H1 (cell line): Measurements from ENCODE around the gene GNA12. TPM values are rescaled to one million over a fixed set of nuclear protein-coding genes. Genes with fewer than 3 reads are reported as not detected.

ENCODE experiments used
- CTCF ChIA-PET: fragments of 300-600 bp; sonication (Branson Sonifier 250); formaldehyde crosslinking; loops from one replicate; lab custom pipeline; 2021; ENCODE audit not compliant: partially characterized antibody; lab: Charles Lee
- POLR2A ChIA-PET: fragments of 300-600 bp; sonication (Branson Sonifier 250); formaldehyde crosslinking; loops from one replicate; lab custom pipeline; 2021; ENCODE audit warnings: inconsistent platforms; ENCODE audit not compliant: partially characterized antibody; lab: Charles Lee
- DNase-seq, 2 experiments: peaks; one replicate each; pipeline versions ENCODE4 v3.0.0 to v3.0.0-alpha.2; 2010 to 2022; ENCODE audit warnings: low spot score in 2 of 2, low read depth in 1 of 2, mixed read lengths in 1 of 2
- FAIRE-seq: peaks from 2 replicates; lab custom pipeline; 2011; peaks lifted over from hg19 to GRCh38; lab: Jason Lieb, UNC
- H2AFZ ChIP-seq: 2 replicates; pipeline ENCODE4 v1.8.1; 2012; ENCODE audit warnings: low read length, inconsistent platforms
- H2AK5ac ChIP-seq: 2 replicates; pipeline ENCODE4 v1.6.1; 2013; ENCODE audit warnings: low read depth, low read length
- H2BK120ac ChIP-seq: replicated peaks from 2 replicates; pipeline ENCODE3; 2013; ENCODE audit warnings: low read depth, low read length, inconsistent platforms
- H2BK12ac ChIP-seq: 2 replicates; pipeline ENCODE4 v1.6.1; 2013; ENCODE audit warnings: low read depth, low read length
- H2BK15ac ChIP-seq: 2 replicates; pipeline ENCODE4 v1.6.1; 2013; ENCODE audit warnings: low read length
- H2BK20ac ChIP-seq: 2 replicates; pipeline ENCODE4 v1.6.1; 2013; ENCODE audit warnings: low read length
- H2BK5ac ChIP-seq: 2 replicates; pipeline ENCODE4 v1.6.1; 2013; ENCODE audit warnings: low read depth, low read length
- H3K14ac ChIP-seq: 2 replicates; pipeline ENCODE4 v1.6.1; 2013; ENCODE audit warnings: inconsistent platforms; ENCODE audit not compliant: insufficient read length
- H3K18ac ChIP-seq: 2 replicates; pipeline ENCODE4 v1.6.1; 2013; ENCODE audit warnings: low read length; ENCODE audit errors: extremely low read depth
- H3K23ac ChIP-seq: 2 replicates; pipeline ENCODE4 v1.6.1; 2013; ENCODE audit warnings: inconsistent platforms; ENCODE audit not compliant: insufficient read length
- H3K23me2 ChIP-seq: 2 replicates; pipeline ENCODE4 v1.6.1; 2013; ENCODE audit warnings: low read depth, low read length
- H3K27ac ChIP-seq: 2 replicates; pipeline ENCODE4 v1.6.1; 2011; ENCODE audit warnings: low read depth, low read length, inconsistent platforms
- H3K27me3 ChIP-seq, 4 experiments: replicated peaks in 1 of 4; 1 replicate in 1 of 4; 2 replicates in 3 of 4; pipeline versions ENCODE4 v1.6.1 to v1.8.1; 2011 to 2013; ENCODE audit warnings: low read length in 3 of 4, mild to moderate bottlenecking in 3 of 4, inconsistent platforms in 2 of 4, mixed read lengths in 2 of 4, moderate library complexity in 1 of 4; ENCODE audit not compliant: control insufficient read depth in 3 of 4, insufficient read depth in 3 of 4; ENCODE audit errors: extremely low read depth in 1 of 4
- H3K36me3 ChIP-seq, 4 experiments: 2 replicates each; pipeline versions ENCODE4 v1.6.1 to v1.8.1; 2011 to 2013; ENCODE audit warnings: mild to moderate bottlenecking in 4 of 4, low read length in 3 of 4, moderate library complexity in 2 of 4, control low read depth in 1 of 4, inconsistent platforms in 1 of 4; ENCODE audit not compliant: insufficient read depth in 4 of 4, control insufficient read depth in 2 of 4
- H3K4ac ChIP-seq: replicated peaks from 2 replicates; pipeline ENCODE3; 2013; ENCODE audit warnings: low read length, low read depth, mixed read lengths, inconsistent platforms; ENCODE audit not compliant: insufficient read length
- H3K4me1 ChIP-seq, 4 experiments: replicated peaks in 1 of 4; 1 replicate in 1 of 4; 2 replicates in 3 of 4; pipeline versions ENCODE4 v1.6.1 to v1.8.1; 2011 to 2013; ENCODE audit warnings: low read length in 3 of 4, inconsistent platforms in 2 of 4, mixed read lengths in 1 of 4; ENCODE audit not compliant: insufficient read depth in 4 of 4, control insufficient read depth in 3 of 4
- H3K4me2 ChIP-seq, 2 experiments: 2 replicates each; pipeline versions ENCODE4 v1.6.1 to v1.8.1; 2011 to 2013; ENCODE audit warnings: low read depth in 2 of 2, low read length in 2 of 2, control low read depth in 1 of 2, inconsistent platforms in 1 of 2, mild to moderate bottlenecking in 1 of 2; ENCODE audit not compliant: insufficient read depth in 1 of 2
- H3K4me3 ChIP-seq, 4 experiments: fragments of 200-600, 300-600 bp in 1 of 4; sonication (generic), shearing (Covaris generic), sonication (Bioruptor Twin) in 1 of 4; 2 replicates each; pipeline versions ENCODE4 v1.5.1 to v1.8.1; 2011 to 2016; ENCODE audit warnings: low read length in 4 of 4, low read depth in 3 of 4, control low read depth in 2 of 4, inconsistent platforms in 2 of 4, mild to moderate bottlenecking in 2 of 4, mixed read lengths in 1 of 4, moderate library complexity in 1 of 4; ENCODE audit not compliant: insufficient read depth in 2 of 4; ENCODE audit errors: extremely low read depth in 1 of 4
- H3K56ac ChIP-seq: replicated peaks from 2 replicates; pipeline ENCODE3; 2013; ENCODE audit warnings: low read depth, mild to moderate bottlenecking, mixed read lengths, low read length, inconsistent platforms; ENCODE audit not compliant: insufficient read length
- H3K79me1 ChIP-seq: 2 replicates; pipeline ENCODE4 v1.6.1; 2013; ENCODE audit warnings: low read depth, low read length, control low read depth
- H3K79me2 ChIP-seq, 2 experiments: 2 replicates each; pipeline versions ENCODE4 v1.6.1 to v1.8.1; 2012 to 2013; ENCODE audit warnings: low read length in 2 of 2, mild to moderate bottlenecking in 2 of 2, inconsistent platforms in 1 of 2; ENCODE audit not compliant: insufficient read depth in 2 of 2, control insufficient read depth in 1 of 2
- H3K9ac ChIP-seq, 4 experiments: replicated peaks in 1 of 4; 1 replicate in 1 of 4; 2 replicates in 3 of 4; pipeline versions ENCODE4 v1.6.1 to v1.8.1; 2011 to 2013; ENCODE audit warnings: low read depth in 3 of 4, low read length in 3 of 4, control low read depth in 2 of 4, mild to moderate bottlenecking in 2 of 4, moderate library complexity in 2 of 4, inconsistent platforms in 1 of 4; ENCODE audit errors: extremely low read depth in 1 of 4
- H3K9me3 ChIP-seq, 2 experiments: 2 replicates each; pipeline versions ENCODE4 v1.6.1 to v1.8.1; 2012 to 2013; ENCODE audit warnings: mild to moderate bottlenecking in 2 of 2, moderate library complexity in 2 of 2, control low read depth in 1 of 2, inconsistent platforms in 1 of 2, low read depth in 1 of 2, low read length in 1 of 2, mixed read lengths in 1 of 2; ENCODE audit not compliant: insufficient read depth in 2 of 2
- H4K20me1 ChIP-seq, 2 experiments: replicated peaks in 1 of 2; 2 replicates each; pipeline versions ENCODE3 to v1.8.1; 2011 to 2013; ENCODE audit warnings: inconsistent platforms in 2 of 2, low read length in 2 of 2, mild to moderate bottlenecking in 1 of 2; ENCODE audit not compliant: insufficient read depth in 2 of 2, control insufficient read depth in 1 of 2
- H4K5ac ChIP-seq: 2 replicates; pipeline ENCODE4 v1.6.1; 2013; ENCODE audit warnings: low read length, low read depth, mixed read lengths, inconsistent platforms; ENCODE audit not compliant: insufficient read length
- H4K8ac ChIP-seq: 2 replicates; pipeline ENCODE4 v1.8.0; 2013; ENCODE audit warnings: mild to moderate bottlenecking, moderate library complexity, low read length, inconsistent platforms; ENCODE audit not compliant: insufficient read depth; ENCODE audit errors: extremely low read depth
- H4K91ac ChIP-seq: replicated peaks from 2 replicates; pipeline ENCODE3; 2013; ENCODE audit warnings: low read length, mixed read lengths, inconsistent platforms; ENCODE audit not compliant: insufficient read length
- TAF1 ChIP-seq: IDR thresholded peaks from 2 replicates; pipeline ENCODE4 v1.6.1; 2011; ENCODE audit warnings: mild to moderate bottlenecking, low read depth, low read length
- WGBS, 2 experiments: shearing (Covaris generic) in 1 of 2; methylation state at CpG; one replicate each; pipeline versions ENCODE4 v1.1.6 to v1.1.7; 2013 to 2015; ENCODE audit warnings: low lambda C conversion rate in 2 of 2, mixed read lengths in 2 of 2, inconsistent platforms in 1 of 2, low coverage in 1 of 2, missing lambda C conversion rate in 1 of 2; ENCODE audit not compliant: insufficient replicate concordance in 2 of 2, insufficient coverage in 1 of 2, insufficient read length in 1 of 2; ENCODE audit errors: extremely low coverage in 1 of 2, missing lambda C conversion rate in 1 of 2; 5-methylcytosine and 5-hydroxymethylcytosine counted together
- polyA plus RNA-seq, 7 experiments: library from polyadenylated mRNA; depleted of rRNA in 3 of 7; stranded (reverse) in 5 of 7; unstranded in 2 of 7; fragments of >200 nt in 5 of 7; fragments of 200-250 nt in 2 of 7; gene quantifications; 1 replicate in 5 of 7; 2 replicates in 1 of 7; 4 replicates in 1 of 7; pipeline versions ENCODE4 v1.2.1 to v1.2.3, GENCODE V29; 2011 to 2013; ENCODE audit warnings: missing spikeins in 2 of 7, mixed read lengths in 2 of 7
- total RNA-seq: library from RNA; stranded (reverse); fragmentation: NEBNext Ultra II Directional; extraction: Animal tissue kit (Norgen Biotek cat#: 25700); gene quantifications from 2 replicates; pipeline ENCODE4 v1.2.1, GENCODE V29; 2021

GNA12 gene
- total and polyA plus RNA-seq, 2 of the 8 experiments (the other 6 are each of a cell fraction or from before 2014, with no cell fraction given) = 96.5 to 109 TPM

- Histone ChIP-seq H3K36me3 (no peaks in the 10 kb centered on the region; a peak in 1 of 8 replicates), H4K8ac (no peak overlapping the region), H3K14ac (no peak overlapping the region), H3K4me2 (peak overlapping the region; percentile 7 to 53; a peak in 1 of 4 replicates), H3K23ac (no peak overlapping the region), H2AK5ac (no peak overlapping the region), H2BK15ac (no peak overlapping the region), H3K4ac (no peak overlapping the region), H2BK5ac (no peak overlapping the region), H2BK20ac (no peak overlapping the region), H2BK120ac (no peak overlapping the region)
- no peak for DNase-seq
- POLR2A ChIA-PET = interaction anchor here (0.6 to 1.4 kb wide), 2 partner anchors 18 to 22 kb away, joined by 3 read pairs; no protein-coding TSS in a partner anchor
- no peak for TF ChIP-seq TAF1
- TF ChIP-seq, all 59 proteins: peak for 0
- peaks cover 12 to 100% of the 10 kb centered on the region in 2 experiments for H3K79me2 ChIP-seq
- no peak overlapping the region for H2AFZ ChIP-seq
- H4K91ac ChIP-seq = no peak overlapping the region
- H3K56ac ChIP-seq = no peak overlapping the region
- peaks cover 0 to 14% of the 10 kb centered on the region in 2 experiments for H4K20me1 ChIP-seq
- H3K4me1 ChIP-seq = peaks cover 10 to 26% (median 19%) of the 10 kb centered on the region in 4 experiments
- H3K9ac ChIP-seq = no peak overlapping the region
- no peak overlapping the region for H3K18ac ChIP-seq
- H3K27ac ChIP-seq = no peak overlapping the region
- H3K79me1 ChIP-seq = peaks cover 12% of the 10 kb centered on the region; the same call in 1 of the 2 replicates
- H3K23me2 ChIP-seq = no peaks in the 10 kb centered on the region; the same call in 1 of the 2 replicates
- H3K9me3 ChIP-seq = no peaks in the 10 kb centered on the region
- no peak overlapping the region for H4K5ac ChIP-seq
- H3K27me3 ChIP-seq = no peaks in the 10 kb centered on the region
- H2BK12ac ChIP-seq = no peak overlapping the region
- FAIRE-seq = no peak
- no peak overlapping the region for H3K4me3 ChIP-seq
- CTCF ChIA-PET = interaction anchor here (0.6 to 2.8 kb wide), 4 partner anchors 11 to 92 kb away, joined by 3 to 9 read pairs (median 3); no protein-coding TSS in a partner anchor
- 79% methylated on average over 2 of the region's 2 CpGs; no CpG with 5 or more reads in 1 of the 2 experiments for WGBS, 2 experiments
Observed at GRCh38 chr7:2802101-2802500, 42.0 kb downstream of the GNA12 start.
